HCT116 (cell line): Measurements from ENCODE around the gene DOK1.

Experiments used
- CTCF ChIP-seq, 3 experiments: fragments of 200-600 bp in 1 of 3; sonication (generic) in 1 of 3; IDR thresholded peaks in 2 of 3; conservative IDR thresholded peaks in 1 of 3; 2 replicates each; pipeline ENCODE4 v1.5.1; 2012 to 2017; ENCODE audit warnings: low read depth in 2 of 3, low read length in 2 of 3, antibody characterized with exemption in 1 of 3, borderline replicate concordance in 1 of 3, control low read depth in 1 of 3, mild to moderate bottlenecking in 1 of 3, mixed read lengths in 1 of 3, mixed run types in 1 of 3, moderate library complexity in 1 of 3; ENCODE audit not compliant: insufficient read depth in 1 of 3
- JUND ChIP-seq: IDR thresholded peaks from 2 replicates; pipeline ENCODE4 v1.6.1; 2012
- POLR2A ChIP-seq: IDR thresholded peaks from 2 replicates; pipeline ENCODE4 v1.7.0; 2011; ENCODE audit warnings: borderline replicate concordance; ENCODE audit not compliant: insufficient read depth, insufficient read length; ENCODE audit errors: extremely low read depth
- POLR2AphosphoS5 ChIP-seq: IDR thresholded peaks from 2 replicates; pipeline ENCODE4 v1.6.1; 2011; ENCODE audit warnings: mild to moderate bottlenecking, low read depth, low read length, moderate library complexity
- RAD21 ChIP-seq: IDR thresholded peaks from 2 replicates; pipeline ENCODE4 v1.6.1; 2012; ENCODE audit warnings: low read depth, mild to moderate bottlenecking
- SP1 ChIP-seq: IDR thresholded peaks from 2 replicates; pipeline ENCODE4 v1.6.1; 2012; ENCODE audit warnings: low read depth
- ZFX ChIP-seq: fragments of 450-650 bp; IDR thresholded peaks from 2 replicates; pipeline ENCODE4 v1.6.1; 2017

DNA sequence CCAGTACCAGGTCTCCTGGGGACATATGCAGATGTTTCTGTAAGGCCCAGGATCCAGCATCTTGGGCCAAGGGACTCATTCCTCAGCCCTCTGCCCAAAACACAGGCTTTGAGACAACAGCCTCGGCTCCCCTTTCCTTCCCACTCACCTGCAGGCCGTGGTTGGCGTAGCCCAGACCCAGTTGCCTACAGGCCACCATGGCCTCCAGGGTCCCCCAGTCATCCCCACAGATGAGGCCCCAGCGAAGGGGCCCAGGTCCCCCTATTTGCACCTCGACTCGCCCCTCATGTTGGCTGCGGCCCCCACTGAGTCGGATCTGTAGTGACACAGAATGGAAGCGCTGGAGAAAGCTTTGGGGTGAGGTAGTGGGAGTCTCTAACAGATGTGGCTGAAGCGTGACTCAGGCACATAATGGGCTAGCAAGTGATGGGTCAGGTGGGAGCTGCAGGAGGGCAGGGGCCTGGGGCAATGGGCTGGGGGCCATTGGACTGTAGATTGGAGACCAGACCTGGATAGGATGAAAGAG is 19.0 kb upstream of the DOK1 start:
- TF ChIP-seq JUND (no peak), CTCF (IDR thresholded peaks at IDR 0.05 in 2 of 3, conservative IDR thresholded peaks at IDR 0.05 in 1 of 3; ENCODE audit: borderline replicate concordance in 1 of 3, insufficient read depth in 1 of 3, low read depth in 2 of 3, low read length in 2 of 3) (no peak), POLR2A (no peak), RAD21 (no peak), ZFX (no peak), POLR2AphosphoS5 (no peak), SP1 (no peak)
